GM19025 (cell line): ENCODE results near the gene VPS8.
"Not testable (repeated sequence)": the region's sequence is repeated elsewhere in the genome, so short reads cannot be mapped to it uniquely, and the experiment has no call there.

Experiments used
- ATAC-seq: cut with Tn5 transposase; IDR thresholded peaks from one replicate; pipeline ENCODE4 v1.9.1; 2021; ENCODE audit warnings: mild to moderate bottlenecking, low read depth, moderate library complexity; ENCODE audit not compliant: unreplicated experiment

The VPS8 gene

DNA sequence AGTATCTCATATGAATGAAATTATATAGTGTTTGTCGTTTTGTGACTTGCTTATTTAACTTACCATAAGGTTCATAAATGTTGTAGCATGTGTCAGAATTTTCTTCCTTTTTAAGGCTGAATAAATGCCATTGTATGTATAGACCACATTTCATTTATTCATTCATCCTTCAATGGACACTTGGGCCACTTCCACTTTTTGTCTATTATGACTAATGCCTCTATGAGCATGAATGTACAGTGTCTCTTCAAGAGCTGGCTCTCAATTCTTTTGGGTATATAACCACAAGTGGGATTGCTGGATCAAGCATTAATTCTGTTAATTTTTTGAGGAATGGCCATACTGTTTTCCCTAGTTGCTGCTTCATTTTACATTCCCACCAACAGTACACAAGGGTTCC is 156.1 kb downstream of the VPS8 start:
- ATAC-seq, result no peak

DNA sequence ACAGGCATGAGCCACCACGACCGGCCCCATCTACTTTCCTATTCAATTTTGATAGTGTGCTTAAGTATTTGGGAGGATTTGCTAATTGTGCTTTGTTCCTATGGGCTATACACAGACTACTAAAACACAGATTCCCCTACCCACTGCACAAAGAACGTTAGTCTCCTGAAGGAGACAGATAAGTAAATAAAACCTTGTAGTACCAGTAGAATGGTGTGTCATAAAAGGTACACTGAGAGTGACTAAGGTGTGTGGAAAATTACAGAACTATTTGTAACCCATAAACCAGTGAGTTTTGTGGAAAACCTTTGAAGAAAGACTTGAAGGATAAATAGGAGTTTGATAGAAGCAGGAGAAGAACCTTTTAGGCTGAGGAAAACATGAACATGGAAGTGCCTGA is 158.2 kb downstream of the VPS8 start:
- ATAC-seq, result no peak

DNA sequence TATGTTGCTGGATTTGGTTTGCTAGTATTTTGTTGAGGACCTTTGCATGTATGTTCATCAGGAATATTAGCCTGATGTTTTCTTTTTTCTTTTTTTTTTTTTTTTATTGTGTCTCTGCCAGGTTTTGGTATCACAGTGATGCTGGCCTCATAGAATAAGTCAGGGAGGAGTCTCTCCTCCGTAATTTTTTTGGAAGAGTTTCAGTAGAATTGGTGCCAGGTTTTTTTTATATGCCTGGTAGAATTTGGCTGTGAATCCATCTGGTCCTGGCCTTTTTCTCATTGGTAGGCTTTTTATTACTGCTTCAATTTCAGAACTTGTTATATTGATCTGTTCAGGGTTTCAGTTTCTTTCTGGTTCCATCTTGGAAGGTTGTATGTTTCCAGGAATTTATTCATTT is 165.8 kb downstream of the VPS8 start:
- no peak for ATAC-seq

DNA sequence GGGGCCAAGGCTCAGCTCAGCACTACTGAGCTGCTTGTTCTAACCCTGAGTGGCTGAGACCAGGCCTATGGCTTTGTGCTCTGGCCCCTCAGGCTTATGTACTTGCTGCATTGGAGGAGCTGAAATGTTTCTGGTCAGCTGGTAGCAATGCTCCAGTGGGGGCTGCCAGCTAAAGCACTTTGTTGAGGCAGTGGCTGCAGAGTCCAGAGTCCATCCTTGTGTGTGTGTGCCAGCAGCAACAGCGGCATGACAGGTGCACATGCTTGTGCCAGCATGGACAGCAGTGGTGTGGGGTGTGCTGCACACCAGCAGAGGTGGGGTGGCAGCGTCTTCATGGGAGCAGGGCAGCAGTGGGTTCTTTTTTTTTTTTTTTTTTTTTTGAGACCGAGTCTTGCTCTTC is 169.1 kb downstream of the VPS8 start:
- ATAC-seq, result no peak

DNA sequence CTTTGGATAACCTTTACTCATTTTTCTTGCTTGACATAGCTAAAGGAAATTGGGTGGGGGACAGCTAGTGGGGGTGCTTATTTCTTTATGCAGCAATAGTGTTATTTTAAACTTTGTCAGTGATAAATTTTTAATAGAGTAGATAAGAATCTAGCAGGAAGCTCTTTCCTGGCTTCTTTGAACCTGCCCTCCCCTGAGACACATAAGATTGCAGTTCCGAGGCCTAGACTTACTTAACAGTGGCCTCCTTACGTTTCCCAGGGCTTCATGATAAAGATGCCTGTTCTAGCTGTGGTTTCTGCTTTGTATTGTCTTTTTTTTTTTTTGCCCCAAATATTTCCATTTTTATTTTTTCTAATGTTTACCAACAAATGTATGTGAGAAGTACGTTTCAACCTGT is 170.1 kb downstream of the VPS8 start:
- ATAC-seq, result no peak

DNA sequence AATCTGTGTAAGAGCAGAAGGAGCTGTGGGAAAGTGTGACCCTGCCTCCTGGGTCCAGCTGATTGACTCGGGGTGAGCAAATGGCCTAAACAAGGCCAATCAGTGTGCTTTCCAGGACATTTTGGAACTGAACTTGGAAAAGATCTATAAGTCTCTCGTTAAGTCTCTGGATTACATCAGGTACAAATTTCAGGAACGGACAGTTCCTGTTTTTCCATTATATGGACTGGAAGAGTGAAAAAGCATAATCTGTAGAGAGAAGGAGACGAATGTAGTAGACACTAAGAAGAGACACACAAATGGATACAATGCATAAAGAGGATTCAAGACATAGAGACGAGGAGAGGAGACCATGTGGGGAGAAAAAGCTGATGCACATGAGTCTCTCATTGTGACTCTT is 173.6 kb downstream of the VPS8 start:
- ATAC-seq, result no peak

DNA sequence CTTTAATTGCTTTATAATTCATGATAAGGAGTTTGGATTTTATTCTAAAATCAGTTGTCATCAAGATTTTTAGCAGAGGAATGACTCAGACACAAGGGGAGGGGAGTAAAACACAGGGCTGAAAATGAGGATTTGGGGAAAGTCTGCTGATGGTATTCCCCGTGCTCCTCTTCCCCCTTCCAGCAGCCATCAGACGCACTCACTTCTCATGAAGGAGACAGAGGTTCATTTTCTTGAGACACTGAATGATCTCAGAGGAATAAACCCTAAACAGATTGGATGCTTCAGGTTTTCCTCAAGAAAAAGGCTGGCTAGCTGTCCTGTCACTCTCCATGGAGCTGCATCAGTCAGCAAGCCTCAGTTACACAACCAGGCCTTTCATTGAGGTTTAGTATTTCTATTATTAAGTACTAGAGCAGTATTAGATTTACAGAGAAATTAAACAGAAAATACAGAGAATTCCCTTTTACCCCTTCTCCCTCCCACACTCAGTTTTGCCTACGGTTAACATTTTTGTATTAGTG is 174.5 kb downstream of the VPS8 start:
- no peak for ATAC-seq

DNA sequence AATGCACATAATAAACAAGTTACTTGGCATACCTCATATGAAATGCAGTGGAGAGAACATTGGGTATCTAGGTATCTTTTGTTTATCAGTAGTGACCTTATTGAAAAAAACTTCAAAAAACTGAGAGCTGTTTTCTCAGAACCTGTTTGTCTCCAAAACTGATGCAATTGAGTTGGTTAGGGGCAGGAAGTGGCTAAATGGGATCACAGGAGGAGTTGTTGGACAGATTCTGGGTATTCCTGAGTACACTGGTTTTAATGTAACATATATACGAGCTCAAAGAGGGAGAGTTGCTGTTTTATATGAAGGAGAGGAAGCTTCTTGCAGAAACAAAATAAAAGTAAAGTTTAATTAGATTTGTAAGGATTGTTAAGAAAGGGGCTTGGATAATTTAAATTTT is 181.4 kb downstream of the VPS8 start:
- ATAC-seq, result no peak

DNA sequence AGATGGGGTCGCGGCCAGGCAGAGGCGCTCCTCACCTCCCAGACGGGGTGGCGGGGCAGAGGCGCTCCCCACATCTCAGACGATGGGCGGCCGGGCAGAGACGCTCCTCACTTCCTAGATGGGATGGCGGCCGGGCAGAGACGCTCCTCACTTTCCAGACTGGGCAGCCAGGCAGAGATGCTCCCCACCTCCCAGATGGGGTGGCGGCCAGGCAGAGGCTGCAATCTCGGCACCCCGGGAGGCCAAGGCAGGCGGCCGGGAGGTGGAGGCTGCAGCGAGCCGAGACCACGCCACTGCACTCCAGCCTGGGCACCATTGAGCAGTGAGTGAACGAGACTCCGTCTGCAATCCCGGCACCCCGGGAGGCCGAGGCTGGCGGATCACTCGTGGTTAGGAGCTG is 191.9 kb downstream of the VPS8 start:
- not testable (repeated sequence) for ATAC-seq

DNA sequence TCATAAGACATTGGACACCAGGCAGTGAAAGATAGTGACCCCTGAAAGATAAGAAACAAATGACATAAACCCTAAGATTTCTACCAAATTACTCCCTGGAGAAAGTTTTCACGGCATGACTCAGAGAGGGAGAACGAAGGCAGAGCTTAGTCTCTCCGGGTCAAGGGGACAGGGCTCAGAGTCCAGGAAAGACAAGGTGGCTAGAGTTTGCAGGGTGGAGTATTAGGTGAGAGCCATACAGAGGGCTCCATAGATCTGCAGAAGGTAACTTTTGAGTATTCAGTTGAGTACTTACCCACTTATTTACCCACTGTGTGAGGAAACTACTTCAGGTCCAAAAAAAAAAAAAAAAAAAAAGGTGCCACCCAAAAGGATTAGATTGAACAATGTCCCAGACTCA is 197.7 kb downstream of the VPS8 start:
- no peak for ATAC-seq

DNA sequence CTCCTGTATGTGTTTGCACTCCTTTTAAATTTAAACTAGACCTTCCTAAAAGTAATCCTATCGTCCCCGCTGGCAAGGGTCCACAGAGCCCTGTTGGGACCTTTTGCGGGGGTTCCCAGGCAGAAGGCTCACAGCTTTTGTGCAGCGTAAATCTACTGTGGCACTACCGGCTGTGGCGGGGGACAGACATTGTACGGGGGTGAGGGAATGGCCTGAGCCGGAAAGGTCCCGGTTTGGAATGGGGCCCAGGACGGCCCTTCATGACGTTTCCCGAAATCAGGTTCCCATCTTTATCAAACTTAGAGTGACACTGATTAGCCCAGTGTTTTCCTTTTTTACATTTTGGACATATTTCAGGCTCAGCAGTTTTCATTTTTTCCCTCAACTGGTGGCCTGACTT is 205.6 kb downstream of the VPS8 start:
- ATAC-seq, result not testable (repeated sequence)

DNA sequence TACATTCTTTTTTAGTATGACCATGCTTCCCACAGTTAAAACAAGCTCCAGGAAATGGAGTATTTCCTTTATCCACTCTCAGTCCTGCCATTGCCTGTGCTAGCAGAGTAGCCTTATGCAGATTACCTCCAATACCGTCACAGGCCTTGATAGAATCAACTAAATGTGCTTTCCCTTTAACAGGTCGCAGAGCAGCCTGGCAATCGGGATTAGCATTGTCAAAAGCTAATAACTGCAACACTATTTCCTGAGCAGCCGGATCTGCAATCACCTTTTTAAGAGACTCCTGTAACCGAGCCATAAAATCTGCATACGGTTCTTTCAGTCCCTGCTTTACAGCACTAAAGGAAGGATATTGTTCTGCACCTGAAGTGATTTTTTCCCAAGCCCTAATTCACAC is 206.0 kb downstream of the VPS8 start:
- ATAC-seq, result not testable (repeated sequence)

DNA sequence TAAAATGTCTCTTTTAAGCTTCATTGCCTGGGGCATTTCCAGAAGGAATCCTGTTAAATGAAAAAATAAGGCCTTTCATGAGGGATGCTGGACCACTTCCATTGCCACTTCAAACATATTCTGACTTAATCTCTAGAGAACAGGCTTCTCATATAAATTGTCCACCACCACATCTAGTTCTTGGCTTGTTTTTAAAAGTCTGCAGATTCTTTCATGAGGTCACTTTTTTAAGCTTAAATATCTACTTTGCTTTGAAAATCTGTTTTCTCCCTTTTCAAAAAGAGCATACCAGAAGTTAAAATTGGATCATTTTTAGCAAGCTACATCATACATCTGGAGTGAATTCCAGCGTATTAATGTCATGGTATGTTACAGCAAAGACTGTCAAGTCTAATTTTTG is 209.3 kb downstream of the VPS8 start:
- no peak for ATAC-seq

DNA sequence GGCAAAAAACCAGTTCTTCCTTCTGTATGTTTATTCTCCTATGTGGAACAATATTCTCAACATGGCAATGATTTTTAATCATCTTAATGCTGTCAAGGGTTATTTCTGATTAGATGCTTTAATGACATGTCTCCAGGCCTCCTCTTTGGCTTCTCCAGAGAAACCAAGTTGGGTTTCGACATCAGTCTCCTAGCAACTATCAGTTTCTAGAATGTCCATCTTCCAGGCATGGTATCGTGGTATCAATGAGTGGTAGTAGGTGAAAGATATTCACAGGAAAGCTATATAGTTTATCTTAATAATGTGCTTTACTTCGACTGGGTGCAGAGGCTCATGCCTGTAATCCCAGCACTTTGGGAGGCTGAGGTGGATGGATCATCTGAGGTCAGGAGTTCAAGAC is 212.4 kb downstream of the VPS8 start:
- ATAC-seq, result no peak

DNA sequence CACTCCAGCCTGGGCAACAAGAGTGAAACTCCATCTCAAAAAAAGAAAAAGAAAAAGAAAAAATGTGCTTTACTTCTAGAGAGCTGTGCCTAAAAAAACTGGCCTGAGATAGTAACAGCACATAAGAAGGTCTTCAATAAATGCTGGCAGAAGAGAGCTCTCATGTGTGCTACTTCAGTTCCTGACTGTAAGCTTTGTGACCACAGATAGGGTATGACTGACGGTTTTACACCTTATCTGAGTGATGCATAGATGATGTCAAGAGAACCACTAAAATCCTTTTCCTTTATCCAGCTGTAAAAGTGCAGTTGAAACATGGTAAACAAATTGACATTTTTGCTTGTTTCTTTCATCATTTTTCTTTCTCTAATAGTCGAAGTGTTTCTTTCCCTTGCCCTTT is 213.0 kb downstream of the VPS8 start:
- ATAC-seq, result no peak

DNA sequence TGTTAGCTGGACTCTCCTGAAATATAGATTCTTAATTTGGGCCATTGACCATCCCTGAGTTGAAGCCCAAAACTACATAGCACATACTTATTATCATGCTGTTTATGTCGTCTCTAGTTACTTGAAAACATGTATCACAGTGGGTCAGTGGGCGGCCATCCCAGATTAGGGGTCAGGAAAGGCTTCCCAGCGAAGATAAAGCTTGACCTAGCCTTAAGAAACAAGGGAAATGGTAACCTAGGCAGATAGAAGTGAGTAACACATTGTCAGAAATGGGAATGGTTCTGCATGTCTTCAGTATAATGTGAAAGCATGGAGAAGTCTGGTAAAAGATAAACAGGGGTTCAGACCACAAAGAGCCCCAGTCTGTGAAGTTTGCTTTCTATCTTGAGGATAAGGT is 216.2 kb downstream of the VPS8 start:
- ATAC-seq, result no peak

DNA sequence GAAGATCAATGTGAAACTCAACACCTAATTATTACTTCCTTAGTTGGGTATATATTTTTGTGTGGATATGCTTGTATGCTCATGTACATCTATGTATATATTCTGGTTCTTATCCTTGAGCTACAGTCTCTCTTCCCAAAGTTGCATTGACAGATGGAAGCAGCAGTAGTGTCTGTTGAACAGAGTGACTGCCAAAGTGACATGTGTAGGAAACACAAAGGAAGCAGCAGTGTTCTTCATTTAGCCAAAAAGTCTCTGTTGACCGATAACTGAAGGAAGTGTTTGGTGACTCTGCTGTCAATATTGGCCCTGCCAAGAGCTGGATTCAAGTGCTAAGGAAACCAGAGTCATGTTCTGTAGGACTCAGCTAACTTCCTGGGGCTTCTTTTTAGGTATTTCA is 217.1 kb downstream of the VPS8 start:
- ATAC-seq, result no peak

DNA sequence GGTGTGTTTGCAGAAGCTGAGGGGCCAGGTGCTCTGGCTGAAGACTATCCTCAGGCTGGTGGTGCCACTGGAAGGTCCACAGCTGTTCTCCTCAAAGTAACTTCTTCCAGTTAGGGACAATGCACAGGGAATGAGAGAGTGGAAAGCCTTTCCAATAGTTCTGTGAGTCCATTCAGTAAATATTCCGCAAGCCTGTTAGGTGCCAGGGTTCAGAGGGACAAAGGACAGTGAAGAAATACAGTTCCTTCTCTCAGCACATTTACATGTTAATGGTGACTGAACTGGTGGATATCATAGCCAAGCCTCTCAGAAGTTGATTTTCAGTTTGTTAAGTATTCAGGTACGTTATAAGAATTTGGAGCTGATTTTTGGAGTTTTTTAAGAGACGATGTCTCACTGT is 218.4 kb downstream of the VPS8 start:
- ATAC-seq, result no peak

DNA sequence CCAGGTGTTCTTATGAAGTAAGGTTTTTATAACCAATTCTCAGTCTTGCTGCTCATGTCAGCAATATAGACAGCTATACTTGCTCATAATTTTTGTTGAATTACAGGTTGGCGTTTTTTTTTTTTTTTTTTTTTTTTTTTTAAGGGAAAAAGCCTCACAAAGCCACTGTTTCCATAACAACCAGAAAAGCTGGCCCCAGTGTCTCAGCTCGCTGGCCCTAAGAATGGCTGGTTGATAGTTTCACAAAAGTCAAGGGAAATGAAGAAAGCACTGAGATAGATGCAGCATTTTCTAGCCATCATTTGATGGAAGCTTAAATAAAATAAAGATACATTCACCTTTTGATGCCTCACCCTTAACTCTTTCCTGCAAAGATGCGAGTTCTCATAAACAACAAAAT is 219.0 kb downstream of the VPS8 start:
- no peak for ATAC-seq

DNA sequence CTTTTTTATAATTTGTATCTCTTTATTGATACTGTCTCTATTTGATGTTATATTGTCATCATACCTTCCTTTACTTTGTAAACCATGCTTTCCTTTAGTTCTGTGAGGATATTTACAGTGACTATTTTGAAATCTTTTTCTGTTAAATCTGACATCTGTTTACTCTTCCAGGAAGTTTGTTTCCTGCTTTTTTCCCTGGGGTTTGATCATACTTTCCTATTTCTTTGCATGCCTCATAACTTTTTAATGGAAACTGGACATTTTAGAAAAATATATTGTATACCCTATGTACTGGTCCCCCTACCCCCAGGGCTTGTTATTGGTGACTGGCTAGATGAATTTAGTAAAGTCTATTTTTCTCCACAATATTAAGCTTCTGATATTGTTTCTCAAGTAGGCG is 225.8 kb downstream of the VPS8 start:
- ATAC-seq, result no peak

DNA sequence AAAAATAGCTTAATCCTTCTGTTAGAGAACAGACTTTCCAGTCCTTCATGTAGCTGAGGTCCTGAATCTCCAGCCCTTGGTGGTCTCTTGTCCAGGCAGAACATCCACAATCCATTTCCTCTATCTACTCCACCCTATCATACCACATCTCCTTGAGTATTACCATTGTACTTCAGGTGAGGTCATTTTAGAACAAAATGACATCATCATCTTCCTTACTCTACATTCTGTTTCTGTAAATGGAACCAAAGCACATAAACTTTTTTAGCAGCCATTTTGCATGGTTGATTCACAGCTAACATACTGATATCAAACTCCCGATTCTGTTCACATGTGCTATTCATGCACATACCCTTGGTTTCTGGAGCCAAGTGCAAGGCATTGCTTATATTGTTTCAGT is 228.5 kb downstream of the VPS8 start:
- ATAC-seq, result no peak

DNA sequence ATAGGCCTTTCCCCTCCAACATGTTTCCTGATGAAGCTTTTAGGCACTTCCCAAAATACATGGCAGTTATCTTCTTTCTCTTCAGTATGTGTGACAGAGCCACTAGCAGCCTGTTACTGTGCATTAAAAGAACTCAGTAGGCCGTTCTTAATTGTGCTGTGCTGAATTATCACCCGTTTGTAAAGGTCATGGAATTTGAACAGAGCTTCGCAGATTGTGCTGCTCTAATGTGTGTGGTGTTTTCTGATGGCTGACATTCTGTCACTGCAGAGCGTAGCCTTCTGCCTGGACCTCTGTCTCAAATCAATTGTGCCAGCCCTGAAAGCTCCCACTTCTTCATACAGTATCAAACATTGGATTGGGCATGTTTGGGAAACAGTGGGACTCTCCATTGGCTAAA is 229.6 kb downstream of the VPS8 start:
- ATAC-seq, result no peak

DNA sequence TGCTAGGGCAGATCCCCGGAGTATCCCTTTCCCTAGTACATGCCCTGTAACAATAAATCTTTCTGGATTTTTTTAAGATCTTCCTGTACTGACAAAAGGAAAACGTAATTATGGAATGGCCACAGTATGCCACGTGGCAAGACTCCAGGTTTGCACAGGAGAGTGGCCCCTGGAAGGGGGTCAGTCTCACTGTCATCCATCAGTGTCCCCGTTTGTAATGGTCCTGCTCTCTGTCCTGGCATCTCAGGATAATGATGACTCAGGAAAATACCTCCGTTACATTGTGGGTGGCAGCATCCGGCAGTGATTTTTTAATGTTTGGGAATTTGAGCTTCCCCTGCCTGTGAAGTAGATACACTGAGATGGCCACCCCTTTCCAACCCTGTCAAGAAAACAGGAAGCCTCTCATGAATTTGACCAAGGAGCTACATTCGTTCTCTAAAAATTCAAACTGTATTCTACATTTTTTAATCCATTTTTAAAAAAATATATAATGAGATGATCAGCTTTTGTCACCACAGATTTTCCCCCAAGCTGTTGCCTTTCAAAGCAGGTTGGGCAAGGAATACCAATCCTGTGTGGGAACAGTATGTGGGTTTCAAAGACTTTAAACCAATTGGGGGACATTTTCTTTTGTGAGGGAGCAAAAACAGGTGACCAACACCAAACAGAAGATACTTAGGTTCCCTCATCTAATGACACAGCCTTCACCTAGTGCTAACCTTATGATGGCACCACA is 230.5 kb downstream of the VPS8 start:
- ATAC-seq, result no peak
